Central memory CD8-positive, alpha-beta T cell (primary cell): ENCODE data around the gene HS3ST1.
A peak's percentile ranks its signal among the peaks of the same experiment; 100 is the strongest.

Experiments
- ATAC-seq: fragments of 150-1000 bp; cut with Tn5 transposase; replicated peaks from 2 replicates; pipeline ENCODE4 v1.10.0; 2022; ENCODE audit warnings: mild to moderate bottlenecking, moderate FRiP score, moderate number of reproducible peaks; ENCODE audit not compliant: poor library complexity, severe bottlenecking; ENCODE audit errors: extremely low read depth
- DNase-seq, 2 donors: peaks; one replicate each; pipeline ENCODE4 v3.0.0; 2021; ENCODE audit warnings: low spot score in 2 of 2
- H3K27ac Mint-ChIP-seq: one replicate; pipeline ENCODE4 v1.8.0; 2022; ENCODE audit warnings: low read depth, mild to moderate bottlenecking, moderate library complexity, mixed read lengths
- H3K27me3 Mint-ChIP-seq: one replicate; pipeline ENCODE4 v1.8.0; 2022; ENCODE audit warnings: mixed read lengths
- H3K36me3 Mint-ChIP-seq: one replicate; pipeline ENCODE4 v1.8.0; 2022; ENCODE audit warnings: mild to moderate bottlenecking, moderate library complexity, mixed read lengths; ENCODE audit not compliant: insufficient read depth
- H3K4me1 Mint-ChIP-seq: one replicate; pipeline ENCODE4 v1.8.0; 2022; ENCODE audit warnings: mixed read lengths
- H3K4me3 Mint-ChIP-seq: one replicate; pipeline ENCODE4 v1.8.0; 2022; ENCODE audit warnings: mild to moderate bottlenecking, moderate library complexity, mixed read lengths
- H3K9me3 Mint-ChIP-seq: one replicate; pipeline ENCODE4 v1.8.0; 2022; ENCODE audit warnings: mixed read lengths

HS3ST1 gene

GRCh38 chr4:11428899-11429698 lies 405 bp upstream of the HS3ST1 start:
- peaks cover 12% of the 10 kb centered on the region for H3K4me1 Mint-ChIP-seq
- no peaks in the 10 kb centered on the region for H3K9me3 Mint-ChIP-seq

DNA sequence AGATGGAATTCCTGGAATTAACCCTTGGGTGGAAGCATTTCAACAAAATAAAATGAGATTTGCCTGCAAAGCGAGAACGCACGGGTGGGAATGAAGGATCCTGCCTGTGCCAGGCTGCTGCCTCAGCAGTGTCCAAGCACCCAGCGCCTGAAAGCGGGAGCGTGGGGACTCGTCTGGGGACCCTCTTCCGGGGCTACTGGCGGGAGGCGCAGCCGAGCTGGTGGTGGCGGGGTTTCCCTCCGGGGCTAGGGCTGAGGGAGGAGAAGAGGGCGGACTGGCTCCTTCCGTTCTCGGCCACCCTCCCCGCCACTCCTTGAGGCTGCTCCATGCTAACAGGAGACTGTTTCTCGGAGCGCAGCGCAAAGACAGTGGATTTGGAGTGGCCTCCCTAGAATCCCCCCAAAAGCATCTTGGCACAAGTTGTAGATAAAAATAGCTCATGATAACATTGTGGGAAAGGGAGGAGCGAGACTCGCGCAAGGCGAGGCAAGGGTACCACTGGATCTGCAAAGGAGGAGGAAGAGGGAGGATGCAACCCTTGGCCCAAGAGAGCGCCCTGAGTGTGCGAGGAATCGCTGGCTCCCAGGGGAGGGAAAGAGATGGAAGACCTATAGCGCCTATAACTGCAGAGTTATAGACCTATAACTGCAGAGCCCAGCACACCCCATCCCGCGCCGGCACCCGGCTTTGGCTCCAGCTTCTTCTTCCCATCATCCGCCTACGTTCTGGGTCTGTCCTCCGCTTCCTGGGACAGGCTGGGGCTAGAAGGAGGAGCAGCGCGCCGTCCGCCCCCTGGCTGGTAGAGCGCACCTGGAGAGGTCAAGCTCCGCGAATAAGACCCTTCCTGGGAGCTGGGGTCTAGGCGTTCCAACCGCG lies 1.3 kb downstream of the HS3ST1 start:
- H3K4me1 Mint-ChIP-seq = peaks cover 12% of the 10 kb centered on the region
- H3K36me3 Mint-ChIP-seq = no peaks in the 10 kb centered on the region
- DNase-seq (no peak), ATAC-seq (no peak)
- peak overlapping the region; percentile 37 for H3K4me3 Mint-ChIP-seq
- H3K27ac Mint-ChIP-seq = no peak overlapping the region
- H3K27me3 Mint-ChIP-seq = peaks cover 38% of the 10 kb centered on the region
- no peaks in the 10 kb centered on the region for H3K9me3 Mint-ChIP-seq

More at GRCh38 chr4:11428899-11429698, 405 bp upstream of the HS3ST1 start:
- Mint-ChIP-seq H3K27ac (no peak overlapping the region), H3K27me3 (peaks cover 43% of the 10 kb centered on the region), H3K4me3 (peak overlapping the region; percentile 37), H3K36me3 (no peaks in the 10 kb centered on the region)
- no peak for DNase-seq
- peak; percentile 49 for ATAC-seq

- H3K27ac Mint-ChIP-seq = no peak overlapping the region
- no peaks in the 10 kb centered on the region for H3K36me3 Mint-ChIP-seq
- H3K9me3 Mint-ChIP-seq = no peaks in the 10 kb centered on the region
- ATAC-seq (no peak), DNase-seq (no peak)
- H3K4me3 Mint-ChIP-seq = peak overlapping the region; percentile 14
- H3K27me3 Mint-ChIP-seq = peaks cover 32% of the 10 kb centered on the region
- H3K4me1 Mint-ChIP-seq = peaks cover 12% of the 10 kb centered on the region
Measured at GRCh38 chr4:11426731-11427120, 2.0 kb downstream of the HS3ST1 start.

DNA sequence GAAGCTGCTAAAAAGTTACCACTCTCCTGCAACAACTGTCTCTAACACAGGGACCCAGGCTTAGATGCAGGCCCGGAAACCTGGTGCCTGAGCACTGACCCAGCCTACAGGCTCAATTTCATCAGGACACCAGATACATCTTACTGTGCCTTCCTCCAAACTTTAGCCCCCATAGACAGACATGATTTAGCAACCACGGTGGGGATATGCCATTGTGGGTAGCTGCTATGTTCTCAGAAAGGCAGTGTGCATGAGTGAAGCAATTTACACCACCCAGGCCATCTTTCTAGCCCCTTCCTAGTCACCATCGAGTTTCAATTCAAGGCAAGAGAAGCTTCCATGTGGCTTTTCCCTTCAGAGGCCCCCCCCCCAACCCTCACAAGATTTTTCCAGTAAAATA lies 2.7 kb downstream of the HS3ST1 start:
- ATAC-seq (no peak), DNase-seq (no peak)
- no peaks in the 10 kb centered on the region for H3K9me3 Mint-ChIP-seq
- H3K4me1 Mint-ChIP-seq = peaks cover 12% of the 10 kb centered on the region
- peaks cover 25% of the 10 kb centered on the region for H3K27me3 Mint-ChIP-seq
- no peaks in the 10 kb centered on the region for H3K36me3 Mint-ChIP-seq
- no peak overlapping the region for H3K4me3 Mint-ChIP-seq
- no peak overlapping the region for H3K27ac Mint-ChIP-seq

DNA sequence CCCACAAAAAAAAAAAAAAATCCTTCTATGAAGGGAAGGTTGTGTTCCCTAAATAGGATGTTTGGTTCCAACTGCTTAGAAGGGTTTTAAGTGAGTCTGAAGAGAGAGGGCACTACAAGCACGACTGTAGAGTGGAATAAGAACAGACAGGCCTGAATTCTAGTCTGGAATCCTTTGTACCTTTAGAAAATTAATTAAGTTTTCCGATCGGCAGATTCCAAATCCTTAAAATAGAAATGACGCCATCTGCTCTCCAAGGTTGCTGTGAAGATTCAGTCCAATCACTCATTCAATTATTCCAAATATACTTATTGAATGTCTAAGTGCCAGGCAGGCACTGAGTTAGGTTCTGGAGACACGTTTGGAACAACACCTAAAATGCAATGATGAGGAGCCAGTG lies 3.8 kb downstream of the HS3ST1 start:
- peaks cover 12% of the 10 kb centered on the region for H3K4me1 Mint-ChIP-seq
- ATAC-seq = no peak
- H3K36me3 Mint-ChIP-seq = no peaks in the 10 kb centered on the region
- peaks cover 25% of the 10 kb centered on the region for H3K27me3 Mint-ChIP-seq
- H3K9me3 Mint-ChIP-seq = no peaks in the 10 kb centered on the region
- DNase-seq = no peak
- H3K4me3 Mint-ChIP-seq = no peak overlapping the region
- no peak overlapping the region for H3K27ac Mint-ChIP-seq

DNA sequence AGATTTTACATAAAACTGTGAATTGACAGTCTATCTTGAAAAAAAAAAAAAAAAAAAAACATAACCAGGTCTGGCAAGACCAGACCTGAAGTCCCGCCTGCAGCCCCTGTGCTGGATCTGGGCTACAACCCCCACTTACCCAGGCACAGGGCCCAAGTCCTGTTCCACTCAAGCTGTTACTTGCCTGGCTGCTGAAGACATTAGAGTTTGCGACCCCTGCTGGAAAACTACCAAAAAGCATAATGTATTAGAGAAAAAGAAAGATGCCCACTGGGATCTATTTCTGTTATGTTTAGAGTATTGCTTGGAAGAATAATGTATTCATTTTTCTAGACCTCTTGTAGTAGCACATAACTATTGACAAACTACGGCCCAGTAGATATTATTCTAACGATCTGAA lies 4.7 kb downstream of the HS3ST1 start:
- peaks cover 12% of the 10 kb centered on the region for H3K4me1 Mint-ChIP-seq
- ATAC-seq = no peak
- no peak overlapping the region for H3K4me3 Mint-ChIP-seq
- DNase-seq = no peak
- no peak overlapping the region for H3K27ac Mint-ChIP-seq
- no peaks in the 10 kb centered on the region for H3K9me3 Mint-ChIP-seq
- H3K27me3 Mint-ChIP-seq = peaks cover 25% of the 10 kb centered on the region
- H3K36me3 Mint-ChIP-seq = peaks cover under 1% of the 10 kb centered on the region

DNA sequence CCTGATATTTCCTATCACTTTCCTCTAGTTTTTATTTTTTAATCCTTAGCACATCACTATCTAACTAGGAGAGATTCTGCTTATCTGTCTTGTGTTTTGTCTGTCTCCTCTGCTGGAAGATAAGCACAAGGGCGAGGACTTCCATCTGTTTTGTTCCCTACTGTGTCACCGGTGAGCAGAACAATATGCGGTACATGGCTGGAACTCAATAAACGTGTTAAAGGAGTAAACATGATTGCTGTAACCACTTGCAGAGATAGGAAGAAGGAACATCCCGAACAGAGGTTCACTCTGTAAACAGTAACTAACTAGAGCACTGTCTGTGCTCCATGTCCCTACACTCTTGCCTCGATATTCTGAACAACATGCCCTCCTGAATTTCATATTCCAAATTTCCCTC lies 5.2 kb downstream of the HS3ST1 start:
- H3K27me3 Mint-ChIP-seq = peaks cover 22% of the 10 kb centered on the region
- peaks cover 12% of the 10 kb centered on the region for H3K4me1 Mint-ChIP-seq
- H3K4me3 Mint-ChIP-seq = no peak overlapping the region
- no peaks in the 10 kb centered on the region for H3K9me3 Mint-ChIP-seq
- ATAC-seq (no peak), DNase-seq (no peak)
- peaks cover 1% of the 10 kb centered on the region for H3K36me3 Mint-ChIP-seq
- no peak overlapping the region for H3K27ac Mint-ChIP-seq

- DNase-seq = no peak
- H3K27ac Mint-ChIP-seq = no peak overlapping the region
- ATAC-seq = no peak
- H3K9me3 Mint-ChIP-seq = no peaks in the 10 kb centered on the region
- no peaks in the 10 kb centered on the region for H3K4me1 Mint-ChIP-seq
- H3K4me3 Mint-ChIP-seq = no peak overlapping the region
- no peaks in the 10 kb centered on the region for H3K27me3 Mint-ChIP-seq
- peaks cover 1% of the 10 kb centered on the region for H3K36me3 Mint-ChIP-seq
Measured at GRCh38 chr4:11421116-11421515, 7.6 kb downstream of the HS3ST1 start.

- H3K4me1 Mint-ChIP-seq = no peaks in the 10 kb centered on the region
Measured at GRCh38 chr4:11420327-11420726, 8.4 kb downstream of the HS3ST1 start.

DNA sequence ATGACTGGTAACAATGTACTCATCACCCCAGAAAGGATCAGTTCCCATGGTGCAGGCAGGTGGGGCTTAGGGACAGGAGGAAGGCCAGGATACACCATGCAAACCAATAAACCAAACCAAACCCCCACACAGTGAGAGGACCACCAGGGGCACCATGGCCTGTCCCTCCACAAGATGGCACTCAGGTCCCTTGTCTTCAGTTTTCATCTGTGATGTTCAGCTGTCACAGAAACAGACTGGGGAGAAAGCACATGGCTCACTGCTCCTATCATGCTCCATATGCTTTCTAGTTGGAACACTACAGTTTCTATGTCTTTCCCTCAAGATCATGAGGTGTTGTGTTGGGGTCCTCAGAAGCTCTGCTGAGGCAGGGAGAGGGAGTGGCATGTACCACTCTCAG lies 10.1 kb downstream of the HS3ST1 start:
- no peaks in the 10 kb centered on the region for H3K9me3 Mint-ChIP-seq
- no peak for DNase-seq
- H3K4me3 Mint-ChIP-seq = no peak overlapping the region
- H3K4me1 Mint-ChIP-seq = no peaks in the 10 kb centered on the region
- ATAC-seq = no peak
- no peak overlapping the region for H3K27ac Mint-ChIP-seq
- H3K36me3 Mint-ChIP-seq = peaks cover 1% of the 10 kb centered on the region
- H3K27me3 Mint-ChIP-seq = no peaks in the 10 kb centered on the region

More at GRCh38 chr4:11420327-11420726, 8.4 kb downstream of the HS3ST1 start:
- no peak overlapping the region for H3K27ac Mint-ChIP-seq
- no peak overlapping the region for H3K4me3 Mint-ChIP-seq
- H3K9me3 Mint-ChIP-seq = no peaks in the 10 kb centered on the region
- no peaks in the 10 kb centered on the region for H3K27me3 Mint-ChIP-seq
- DNase-seq (no peak), ATAC-seq (no peak)
- H3K36me3 Mint-ChIP-seq = peaks cover 1% of the 10 kb centered on the region

DNA sequence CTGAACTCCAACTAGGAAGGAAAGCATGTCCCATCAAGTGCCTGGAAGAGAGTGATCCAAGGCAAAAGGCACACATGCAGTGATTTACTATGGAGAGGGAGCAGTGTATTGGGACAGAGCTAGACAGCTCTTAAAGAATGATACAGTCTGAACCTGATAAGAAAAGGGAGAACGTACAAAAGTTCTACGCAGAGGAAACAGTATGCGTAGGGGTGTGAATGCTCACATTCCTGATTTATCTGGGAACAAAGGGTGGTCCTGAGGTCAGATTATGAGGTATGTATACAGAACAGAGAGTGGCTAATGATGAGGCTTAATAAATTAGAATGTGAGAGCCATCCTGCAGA lies 12.0 kb downstream of the HS3ST1 start:
- H3K27ac Mint-ChIP-seq = no peak overlapping the region
- H3K9me3 Mint-ChIP-seq = no peaks in the 10 kb centered on the region
- H3K4me3 Mint-ChIP-seq = no peak overlapping the region
- ATAC-seq = no peak
- H3K4me1 Mint-ChIP-seq = no peaks in the 10 kb centered on the region
- no peaks in the 10 kb centered on the region for H3K27me3 Mint-ChIP-seq
- DNase-seq = no peak
- peaks cover 1% of the 10 kb centered on the region for H3K36me3 Mint-ChIP-seq

DNA sequence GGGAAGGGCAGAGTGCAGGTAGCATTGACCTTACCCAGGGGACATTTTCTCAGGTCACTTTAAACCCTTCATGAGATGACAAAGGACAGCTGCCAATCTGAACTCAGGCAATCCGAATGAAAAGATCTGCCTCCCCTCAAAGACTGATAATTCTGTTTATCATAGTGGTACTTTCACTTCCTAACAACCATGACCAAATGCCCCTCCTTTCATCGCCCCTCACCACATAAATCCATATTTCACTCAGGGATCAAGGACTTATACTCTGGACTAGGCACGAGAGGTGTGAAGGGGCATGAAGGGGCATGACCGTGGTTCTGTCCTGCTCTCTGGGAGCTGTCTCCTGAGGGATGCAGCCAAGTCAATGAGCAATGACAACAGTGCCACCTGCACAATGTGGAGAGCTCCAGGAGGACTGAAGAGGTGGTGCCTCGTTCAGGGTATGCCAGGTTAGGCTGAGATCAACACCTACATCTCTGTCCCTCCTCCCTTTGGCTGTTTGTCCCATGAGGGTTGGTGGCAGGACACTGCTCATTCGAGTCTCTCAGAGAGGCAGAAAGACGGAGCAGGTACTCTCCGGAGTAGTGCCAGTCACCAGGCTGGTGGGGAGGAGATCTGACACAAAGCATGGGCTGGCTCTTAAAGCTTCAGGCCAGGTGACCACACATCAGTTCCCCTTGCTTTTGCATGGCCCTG lies 12.5 kb downstream of the HS3ST1 start:
- H3K27ac Mint-ChIP-seq = no peak overlapping the region
- H3K27me3 Mint-ChIP-seq = no peaks in the 10 kb centered on the region
- peaks cover 1% of the 10 kb centered on the region for H3K36me3 Mint-ChIP-seq
- H3K4me1 Mint-ChIP-seq = no peaks in the 10 kb centered on the region
- H3K4me3 Mint-ChIP-seq = no peak overlapping the region
- H3K9me3 Mint-ChIP-seq = no peaks in the 10 kb centered on the region
- no peak for DNase-seq
- ATAC-seq = no peak
